ENCODE results near the gene RFX3.
"Not testable (repeated sequence)": the region's sequence is repeated elsewhere in the genome, so short reads cannot be mapped to it uniquely, and the experiment has no call there.

The RFX3 gene

DNA sequence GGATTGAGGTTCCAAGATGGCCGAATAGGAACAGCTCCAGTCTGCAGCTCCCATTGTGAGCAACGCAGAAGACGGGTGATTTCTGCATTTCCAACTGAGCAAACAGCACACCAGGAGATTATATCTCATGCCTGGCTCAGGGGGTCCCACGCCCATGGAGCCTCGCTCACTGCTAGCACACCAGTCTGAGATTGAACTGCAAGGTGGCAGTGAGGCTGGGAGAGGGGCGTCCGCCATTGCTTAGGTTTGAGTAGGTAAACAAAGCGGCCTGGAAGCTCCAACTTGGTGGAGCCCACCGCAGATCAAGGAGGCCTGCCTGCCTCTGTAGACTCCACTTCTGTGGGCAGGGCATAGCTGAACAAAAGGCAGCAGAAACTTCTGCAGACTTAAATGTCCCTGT, 213.2 kb downstream of the RFX3 start:
- not testable (repeated sequence) for H3K4me3 ChIP-seq, H3K27ac ChIP-seq

DNA sequence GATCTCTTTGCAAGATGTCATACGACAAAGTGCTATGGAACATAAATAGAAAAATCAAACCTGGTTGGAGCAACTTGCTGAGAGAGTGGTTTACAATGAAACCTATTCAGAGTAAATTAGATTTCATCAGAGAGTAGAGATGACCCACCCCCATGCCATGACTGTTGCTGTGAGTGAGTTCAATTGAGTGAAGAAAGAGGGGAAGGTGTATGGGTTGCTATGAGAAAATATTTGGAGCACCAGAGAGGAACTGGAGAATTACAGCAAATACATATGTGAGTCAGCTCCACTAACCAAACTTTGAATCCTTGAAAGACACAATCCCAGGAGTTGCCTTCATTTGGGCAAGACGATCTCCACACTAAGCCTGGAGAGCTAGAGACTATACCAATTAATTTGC, 217.2 kb downstream of the RFX3 start:
- Histone ChIP-seq H3K4me3 (no peak overlapping the region), H3K27ac (no peak overlapping the region)

DNA sequence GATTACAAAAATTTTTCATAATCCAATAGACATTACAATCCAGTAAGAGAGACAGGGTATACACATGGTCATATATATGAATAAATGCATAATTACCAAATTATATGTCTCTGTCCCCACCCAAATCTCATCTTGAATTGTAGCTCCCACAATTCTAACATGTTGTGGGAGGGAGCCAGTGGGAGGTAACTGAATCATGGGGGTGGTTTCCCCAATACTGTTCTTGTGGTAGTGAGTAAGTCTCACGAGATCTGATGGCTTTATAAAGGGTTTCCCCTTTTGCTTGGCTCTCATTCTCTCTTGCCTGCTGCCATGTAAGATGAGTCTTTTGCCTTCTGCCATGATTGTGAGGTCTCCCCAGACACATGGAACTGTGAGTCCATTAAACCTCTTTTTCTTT, 221.4 kb downstream of the RFX3 start:
- not testable (repeated sequence) for H3K4me3 ChIP-seq

DNA sequence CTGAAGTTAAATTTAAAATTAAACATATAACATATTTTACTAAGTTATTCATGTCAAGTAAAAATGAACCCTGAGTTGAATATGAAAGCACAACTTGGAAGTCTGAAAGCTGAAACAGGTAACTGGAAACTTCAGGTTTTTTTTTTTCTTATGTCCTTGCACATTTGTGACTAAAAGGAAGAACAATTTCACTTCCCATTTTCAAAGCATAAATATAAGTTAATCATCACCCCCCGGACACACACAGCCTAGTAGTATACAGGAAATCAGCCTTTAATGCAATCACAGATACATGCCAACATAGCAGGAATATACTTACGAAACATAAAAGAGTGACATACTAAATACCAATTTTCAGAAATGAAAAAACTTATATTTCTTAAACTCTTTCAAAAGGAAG, 225.9 kb downstream of the RFX3 start:
- H3K4me3 ChIP-seq, result no peak overlapping the region

More for the DNA sequence above, 221.4 kb downstream of the RFX3 start:
- H3K27ac ChIP-seq, result not testable (repeated sequence)

DNA sequence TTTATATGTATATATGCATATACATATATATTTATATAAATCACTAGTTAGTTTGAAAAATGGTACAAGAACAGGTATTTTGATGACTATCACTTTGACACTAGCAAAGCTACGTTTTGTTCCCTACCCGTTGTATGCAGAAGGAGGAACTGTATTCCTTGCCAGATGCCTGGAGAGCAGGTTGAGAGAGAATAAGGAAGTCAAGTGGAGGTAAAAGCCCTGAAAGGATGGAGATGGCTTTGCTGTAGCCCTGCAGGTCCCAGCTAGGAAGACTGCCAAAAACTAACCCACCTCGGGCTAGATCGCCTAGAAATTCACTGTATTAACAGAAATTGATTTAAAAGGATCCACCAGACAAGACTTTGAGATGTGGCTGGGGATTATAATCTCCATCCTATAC, 229.3 kb downstream of the RFX3 start:
- H3K4me3 ChIP-seq, result no peak overlapping the region

More for the DNA sequence above, 225.9 kb downstream of the RFX3 start:
- no peak overlapping the region for H3K27ac ChIP-seq

DNA sequence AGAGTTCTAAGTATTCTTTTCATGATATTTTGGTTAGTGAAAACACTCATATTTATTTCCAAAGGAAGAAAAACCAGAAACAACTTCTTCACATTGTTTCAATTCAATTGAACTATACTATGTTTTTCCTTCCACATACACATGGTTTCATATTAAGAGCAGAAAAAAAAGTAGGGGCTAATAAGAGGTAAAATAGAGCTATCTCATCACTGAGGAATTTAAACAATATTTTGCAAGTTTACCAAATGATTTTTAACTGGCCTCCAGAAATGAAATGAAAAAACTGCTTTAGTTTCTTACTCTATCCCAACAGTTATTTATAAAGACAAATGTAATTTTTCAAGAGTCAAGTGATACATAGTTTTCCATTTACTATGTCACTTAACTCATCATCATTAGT, 233.5 kb downstream of the RFX3 start:
- H3K27ac ChIP-seq, result no peak overlapping the region
- no peak overlapping the region for H3K4me3 ChIP-seq

More for the DNA sequence above, 229.3 kb downstream of the RFX3 start:
- no peak overlapping the region for H3K27ac ChIP-seq

DNA sequence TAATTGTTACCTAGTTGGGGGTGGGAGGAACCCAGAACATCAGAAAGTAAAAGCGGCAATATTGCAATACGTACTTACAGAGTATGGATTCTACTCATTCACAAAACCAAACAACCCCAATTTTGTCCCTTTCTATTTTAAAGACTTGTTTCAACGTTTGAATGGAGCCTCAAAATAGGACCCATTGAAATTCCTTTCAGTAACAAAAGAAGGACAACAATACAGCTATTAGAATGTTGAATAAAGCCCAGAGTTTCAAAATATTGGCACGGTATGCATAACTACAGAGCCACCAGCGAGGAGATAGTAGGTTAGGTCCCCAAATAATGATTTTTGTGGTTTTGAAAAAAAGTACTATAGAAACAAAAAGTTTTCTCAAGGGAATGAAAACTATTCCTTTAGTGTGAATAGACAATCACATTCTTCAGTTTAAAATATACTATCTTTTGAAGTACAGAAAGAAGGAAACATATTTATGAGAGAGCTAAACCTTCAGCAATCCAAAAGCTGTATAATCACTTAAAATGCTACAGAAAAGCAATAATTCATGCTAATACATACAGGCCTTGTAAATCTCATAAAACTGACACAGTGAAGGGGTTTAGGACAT, 235.5 kb downstream of the RFX3 start:
- no peak overlapping the region for H3K4me3 ChIP-seq
- H3K27ac ChIP-seq, result no peak overlapping the region

DNA sequence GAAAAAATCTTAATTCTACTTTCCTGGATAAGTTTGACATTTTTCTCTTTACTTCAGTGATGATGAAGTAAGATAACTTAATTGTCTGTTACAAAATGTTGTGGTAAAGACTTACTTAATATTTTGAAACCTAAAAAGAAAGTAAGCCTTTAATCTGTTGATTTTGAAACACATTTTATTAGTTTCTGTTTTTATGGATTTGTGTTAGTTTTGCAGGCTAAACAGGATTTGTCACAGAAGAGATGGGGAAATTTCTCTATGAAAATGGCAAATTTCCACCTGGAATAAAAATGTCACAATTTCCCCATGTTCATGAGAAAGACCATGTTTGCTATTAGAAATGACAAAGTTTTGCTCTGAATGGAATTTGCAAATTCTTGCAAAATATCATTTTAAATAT, 237.1 kb downstream of the RFX3 start:
- no peak overlapping the region for H3K27ac ChIP-seq
- H3K4me3 ChIP-seq, result no peak overlapping the region

DNA sequence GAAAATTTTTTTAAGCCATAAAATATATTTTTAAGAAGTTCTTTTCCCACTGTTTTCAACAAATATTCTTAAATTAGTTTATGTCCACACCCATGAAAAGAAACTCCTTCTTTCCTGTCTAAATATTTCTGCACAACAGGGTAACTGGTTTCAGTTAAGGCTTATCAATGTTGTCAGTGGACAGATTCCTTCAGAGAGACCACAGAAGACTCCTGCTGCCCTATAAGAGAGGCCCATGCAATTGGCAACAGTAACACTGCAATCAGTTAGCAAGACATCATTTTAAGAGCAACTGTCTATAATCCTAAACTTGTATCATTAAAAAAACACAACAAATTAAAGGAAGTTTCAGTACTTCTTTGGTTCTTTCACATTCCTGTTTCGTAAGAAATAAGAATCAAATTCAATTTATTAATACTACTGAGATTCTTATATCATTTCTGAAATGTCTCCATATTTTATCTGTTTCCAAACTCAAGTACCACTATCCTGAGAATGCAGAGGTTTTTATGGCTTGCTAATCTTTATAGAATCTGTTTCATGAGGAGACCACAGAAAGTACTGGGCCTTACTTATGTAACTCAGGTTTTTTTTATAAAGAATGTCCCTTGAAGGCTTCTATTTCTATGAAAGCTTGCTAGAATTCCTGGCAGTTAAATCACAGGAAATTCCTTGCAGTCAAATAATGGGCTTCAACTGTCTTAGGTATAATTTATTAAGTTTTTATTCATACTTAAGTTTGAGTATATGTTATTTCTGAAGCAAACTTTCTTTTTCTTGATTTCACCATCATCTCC, 240.2 kb downstream of the RFX3 start:
- Histone ChIP-seq H3K4me3 (no peak overlapping the region), H3K27ac (no peak overlapping the region)

DNA sequence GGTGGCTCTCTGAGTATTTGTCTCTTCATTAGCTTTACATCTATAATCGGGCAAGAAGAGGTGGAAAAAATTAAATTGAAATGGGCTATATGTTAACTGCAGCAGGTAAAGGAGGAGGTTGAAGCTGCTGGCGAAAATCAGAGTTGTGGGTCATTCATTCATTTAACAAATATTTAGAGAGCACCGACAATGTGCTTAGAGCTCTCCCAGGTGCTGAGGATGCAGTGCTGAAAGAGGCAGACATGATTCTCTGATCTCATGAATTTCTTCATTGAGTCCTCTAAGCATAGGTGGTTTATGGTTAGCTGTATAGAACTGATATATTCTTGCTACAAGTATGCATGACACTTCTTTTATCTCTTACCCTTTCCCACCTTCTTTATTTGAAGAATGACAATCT, 243.4 kb downstream of the RFX3 start:
- Histone ChIP-seq H3K27ac (no peak overlapping the region), H3K4me3 (no peak overlapping the region)

DNA sequence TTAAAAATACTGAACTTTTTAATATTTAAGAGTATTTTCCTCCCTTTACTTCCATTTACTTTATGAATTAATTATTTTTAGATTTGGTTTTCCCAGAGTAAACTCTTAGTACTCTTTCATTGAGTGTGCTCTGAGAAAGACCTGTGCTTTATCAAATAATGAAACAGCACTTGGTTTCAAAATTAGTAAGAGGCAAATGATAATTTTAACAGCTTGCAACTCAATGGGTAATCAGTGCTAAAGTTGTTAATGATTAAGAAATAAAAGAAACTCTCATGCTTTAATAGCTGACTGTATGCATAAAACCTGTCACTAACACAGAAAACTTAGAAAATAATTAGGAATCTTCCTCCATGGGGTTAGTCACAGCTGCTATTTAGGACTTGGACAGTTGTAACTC, 244.4 kb downstream of the RFX3 start:
- no peak overlapping the region for H3K4me3 ChIP-seq
- no peak overlapping the region for H3K27ac ChIP-seq

DNA sequence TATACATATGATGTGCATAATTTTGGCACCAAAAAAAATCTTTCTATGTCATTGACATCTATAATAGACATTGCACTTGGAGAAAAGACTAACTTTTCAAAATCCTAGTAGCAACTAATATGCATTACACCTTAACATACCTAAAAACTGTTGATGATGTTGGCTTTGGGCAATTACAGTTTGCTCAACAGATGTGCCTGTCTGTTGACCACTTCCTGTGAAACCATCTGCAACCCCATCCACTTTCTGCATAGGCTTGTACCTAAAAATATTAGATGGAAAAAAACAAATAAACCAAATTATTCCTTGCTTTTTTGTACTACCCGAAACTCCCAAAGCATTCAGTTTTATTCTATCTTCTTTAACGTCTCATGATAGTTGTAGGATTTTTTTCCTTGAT, 248.6 kb downstream of the RFX3 start:
- H3K4me3 ChIP-seq, result no peak overlapping the region
- H3K27ac ChIP-seq, result no peak overlapping the region

DNA sequence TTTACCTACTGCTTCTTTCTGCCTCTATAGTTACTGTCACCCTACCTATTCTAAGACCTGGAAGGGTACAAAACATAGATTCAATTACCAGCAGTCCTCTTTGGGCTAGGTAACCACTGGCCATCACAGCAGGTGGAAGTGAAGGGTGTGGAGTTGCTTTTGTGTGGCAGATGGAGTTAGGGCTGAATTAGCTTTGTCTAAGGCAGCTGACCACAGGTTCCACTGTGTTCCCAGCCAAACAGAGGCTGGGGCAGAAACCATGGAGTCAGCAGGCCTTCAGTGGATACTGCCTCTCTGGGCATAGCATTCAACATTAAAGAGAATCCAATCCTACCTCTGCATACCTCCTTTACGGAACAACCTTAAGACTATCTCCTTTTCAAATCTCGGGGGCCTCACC, 254.2 kb downstream of the RFX3 start:
- Histone ChIP-seq H3K27ac (no peak overlapping the region), H3K4me3 (no peak overlapping the region)

DNA sequence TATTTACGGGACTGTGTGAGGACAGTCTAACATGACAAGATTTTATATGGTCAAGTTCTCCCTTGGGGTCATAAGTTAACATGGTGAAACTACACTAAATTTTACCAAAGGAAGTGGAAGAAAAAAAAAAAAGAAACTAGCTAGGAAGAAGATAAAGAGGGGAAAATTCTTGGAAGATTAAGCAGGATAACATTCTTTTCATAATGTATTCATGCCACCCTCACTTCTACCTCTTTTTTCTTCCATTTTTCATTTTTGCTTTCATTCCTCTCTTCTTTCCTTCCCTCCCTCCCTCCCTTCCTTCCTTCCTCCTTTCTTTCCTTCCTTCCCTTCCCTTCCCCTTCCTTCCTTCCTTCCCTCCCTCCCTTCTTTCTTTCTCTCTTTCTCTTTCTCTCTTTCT, 254.6 kb downstream of the RFX3 start:
- H3K27ac ChIP-seq, result no peak overlapping the region
- H3K4me3 ChIP-seq, result no peak overlapping the region

DNA sequence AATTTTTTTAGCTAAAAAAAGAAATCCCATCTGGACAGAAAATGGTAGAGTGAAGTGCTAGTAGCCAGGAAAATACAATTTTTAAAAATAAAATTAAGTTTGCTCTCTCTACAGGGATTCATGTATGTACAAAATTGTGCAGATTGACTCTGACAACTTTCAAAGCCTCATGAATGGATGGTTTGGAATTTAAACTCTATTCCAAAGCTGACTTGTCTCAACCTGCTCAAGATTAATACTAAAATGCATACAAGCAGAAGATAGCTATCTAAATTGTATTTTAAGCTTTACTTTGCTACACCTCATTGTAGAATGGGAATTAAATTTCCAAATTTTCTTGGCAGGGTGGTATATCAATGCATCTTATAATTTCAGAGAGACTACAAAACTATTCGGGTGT, 257.6 kb downstream of the RFX3 start:
- no peak overlapping the region for H3K4me3 ChIP-seq
- no peak overlapping the region for H3K27ac ChIP-seq

DNA sequence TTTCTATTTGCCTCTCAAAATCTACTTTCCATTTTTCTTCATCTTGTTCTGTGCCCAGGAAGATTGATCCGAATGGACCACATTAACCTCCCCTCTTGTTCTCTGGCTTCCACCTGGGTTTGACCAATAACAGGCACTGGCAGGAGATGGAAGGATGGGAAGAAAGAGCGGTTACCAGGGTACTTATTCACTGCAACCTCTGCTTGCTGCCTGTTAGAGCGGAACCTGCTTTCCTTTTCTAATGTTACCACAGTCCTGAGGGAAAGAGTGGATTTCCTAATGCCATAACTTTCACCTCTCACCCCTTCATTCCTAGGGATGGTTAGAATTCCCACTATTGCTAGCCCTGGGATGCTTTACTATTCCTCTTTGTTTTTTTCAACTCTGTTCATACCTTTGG, 262.1 kb downstream of the RFX3 start:
- no peak overlapping the region for H3K4me3 ChIP-seq
- H3K27ac ChIP-seq, result no peak overlapping the region

DNA sequence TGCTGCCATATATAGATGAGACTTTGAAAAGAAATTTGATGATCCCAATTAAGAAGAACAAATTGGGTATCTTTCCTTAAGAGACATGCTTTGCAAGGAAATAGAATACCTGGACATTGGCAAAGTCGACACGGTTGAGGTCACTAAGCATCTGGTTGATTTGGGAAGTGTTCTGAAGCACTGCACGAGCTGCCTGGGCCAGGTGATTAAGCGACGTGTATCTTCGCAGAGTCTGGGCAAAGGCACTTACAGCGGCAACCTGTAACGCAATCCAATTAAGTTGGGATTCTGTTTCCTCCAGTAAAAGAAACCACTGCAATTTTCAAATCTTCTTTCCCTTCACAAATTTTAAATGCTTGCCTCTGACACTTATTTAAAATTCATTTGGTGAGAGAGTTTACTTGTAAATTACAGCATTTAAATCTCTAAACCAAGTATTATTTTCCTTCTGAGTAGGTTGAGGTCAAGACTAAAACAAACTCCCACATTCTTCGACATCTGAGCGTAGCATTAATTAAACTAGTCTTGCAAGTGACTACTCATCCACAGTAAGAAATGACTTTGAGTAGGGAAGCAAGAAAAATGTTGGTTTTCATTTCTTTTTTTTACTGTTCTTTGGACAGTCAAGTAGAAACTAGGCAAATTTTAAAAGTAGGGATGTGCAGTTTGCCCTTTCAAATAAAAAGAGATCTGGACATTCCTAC, 262.8 kb downstream of the RFX3 start:
- Histone ChIP-seq H3K27ac (no peak overlapping the region), H3K4me3 (no peak overlapping the region)

DNA sequence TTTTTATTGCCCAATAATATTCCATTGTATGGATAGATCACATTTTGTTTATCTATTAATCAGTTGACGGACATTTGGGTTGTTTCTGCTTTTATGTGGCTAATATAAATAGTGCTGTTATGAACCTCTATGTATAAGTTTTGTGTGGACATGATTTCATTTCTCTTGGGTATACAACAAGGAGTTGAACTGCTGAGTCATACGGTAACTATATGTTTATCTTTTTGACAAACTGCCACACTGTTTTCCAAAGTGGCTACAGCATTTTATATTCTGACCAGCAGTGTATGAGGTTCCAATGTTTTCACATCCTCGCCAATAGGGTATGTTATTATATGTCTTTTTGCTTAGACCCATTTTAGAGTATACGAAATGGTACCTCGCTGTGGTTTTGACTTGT, 264.3 kb downstream of the RFX3 start:
- Histone ChIP-seq H3K4me3 (no peak overlapping the region), H3K27ac (no peak overlapping the region)

DNA sequence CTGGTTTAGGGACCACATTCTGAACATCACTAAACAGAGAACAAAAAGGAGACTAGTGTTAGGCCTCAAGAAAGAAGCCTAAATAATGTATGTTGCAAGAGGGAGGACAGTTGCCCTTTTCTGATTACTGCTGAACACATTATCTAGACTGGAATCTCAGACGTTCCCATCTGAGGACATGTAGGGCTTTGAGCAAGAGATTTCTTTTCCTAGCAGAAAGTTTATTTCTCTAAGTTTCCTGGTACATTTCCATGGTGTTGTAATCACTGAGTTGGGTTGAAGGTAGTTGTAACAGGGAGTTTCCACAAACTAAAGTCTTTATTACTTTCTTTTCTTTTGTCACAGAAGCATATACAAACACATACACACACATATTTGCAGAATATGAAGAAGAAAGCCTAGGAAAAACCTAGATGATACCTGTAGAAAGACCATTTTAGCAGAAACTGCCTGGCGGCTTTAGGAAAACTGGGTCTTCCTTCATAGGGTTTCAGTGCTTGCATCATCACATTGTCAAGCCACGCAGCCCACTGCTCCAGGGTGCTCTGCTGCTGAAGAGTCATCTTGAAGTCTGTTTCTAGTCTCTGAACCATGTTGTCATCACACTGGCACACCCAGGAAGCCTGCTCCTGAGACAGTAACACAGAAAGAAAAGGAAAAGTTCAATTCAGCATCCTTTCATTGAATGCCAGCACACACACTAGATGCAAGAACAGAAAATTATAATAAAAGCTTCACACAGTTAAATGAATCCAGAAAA, 269.1 kb downstream of the RFX3 start:
- Histone ChIP-seq H3K27ac (no peak overlapping the region), H3K4me3 (no peak overlapping the region)

DNA sequence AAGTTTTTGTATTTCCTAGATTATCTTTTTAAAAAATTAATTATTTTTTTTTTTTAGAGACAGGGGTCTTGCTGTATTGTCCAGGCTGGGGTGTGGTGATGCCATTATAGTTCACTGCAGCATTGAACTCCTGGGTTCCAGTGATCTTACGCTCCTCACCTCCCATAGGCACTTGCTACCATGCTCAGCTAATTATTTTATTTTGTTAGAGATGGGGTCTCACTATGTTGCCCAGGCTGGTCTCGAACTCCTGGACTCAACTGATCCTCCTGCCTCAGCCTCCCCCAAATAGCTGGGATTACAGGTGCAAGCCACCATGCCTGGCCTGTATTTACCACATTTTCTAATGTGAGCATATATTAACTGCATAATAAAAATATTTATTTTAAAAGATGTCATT, 274.5 kb downstream of the RFX3 start:
- no peak overlapping the region for H3K4me3 ChIP-seq

More for the DNA sequence above, 274.5 kb downstream of the RFX3 start:
- H3K27ac ChIP-seq, result no peak overlapping the region

Measured in skin epidermis (tissue), 12 donors.